Measurements from ENCODE around the gene CHURC1.

Gene CHURC1

DNA sequence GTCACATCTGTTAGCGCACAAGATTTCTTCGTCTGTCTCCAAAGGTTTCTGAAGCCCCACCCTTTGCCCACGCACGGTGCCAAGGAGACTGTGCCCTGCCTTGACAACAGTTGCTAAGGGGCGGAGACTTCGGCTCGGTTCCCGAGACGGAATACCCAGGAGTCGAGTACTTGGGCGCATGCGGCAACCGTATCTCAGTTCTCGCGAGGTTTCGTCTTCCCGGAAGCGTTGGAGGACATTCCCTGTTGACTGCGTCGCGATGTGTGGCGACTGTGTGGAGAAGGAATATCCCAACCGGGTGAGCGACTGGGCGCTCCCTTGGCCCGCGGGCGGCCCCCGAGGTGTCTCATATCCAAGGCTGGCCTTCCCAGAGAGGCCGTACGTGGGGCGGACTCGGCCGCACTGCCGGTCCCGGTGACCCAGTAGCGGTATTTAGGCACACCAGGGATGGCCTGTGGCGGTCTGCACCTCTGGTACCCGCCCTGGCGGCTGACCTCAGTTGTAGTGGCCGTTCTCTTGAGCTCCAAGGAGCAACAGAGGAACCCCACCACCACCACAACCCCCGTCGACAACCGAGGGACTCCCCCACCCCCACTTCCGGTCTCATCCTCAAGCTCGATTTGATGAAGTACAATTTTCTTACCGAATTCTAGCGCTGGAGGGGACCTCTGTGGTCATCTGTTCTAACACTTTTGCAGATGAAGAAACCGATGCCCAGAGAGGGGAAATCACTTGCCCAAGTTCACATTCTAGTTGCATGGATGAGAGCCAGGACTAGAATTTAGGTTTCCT lies at the start of gene CHURC1:
CHURC1 (plus strand) TSS at position 219 of the 792 bp plus-strand sequence; CDS start at position 260, 41 bp downstream.
- ATAC-seq: peak; percentile 98 to 99

DNA sequence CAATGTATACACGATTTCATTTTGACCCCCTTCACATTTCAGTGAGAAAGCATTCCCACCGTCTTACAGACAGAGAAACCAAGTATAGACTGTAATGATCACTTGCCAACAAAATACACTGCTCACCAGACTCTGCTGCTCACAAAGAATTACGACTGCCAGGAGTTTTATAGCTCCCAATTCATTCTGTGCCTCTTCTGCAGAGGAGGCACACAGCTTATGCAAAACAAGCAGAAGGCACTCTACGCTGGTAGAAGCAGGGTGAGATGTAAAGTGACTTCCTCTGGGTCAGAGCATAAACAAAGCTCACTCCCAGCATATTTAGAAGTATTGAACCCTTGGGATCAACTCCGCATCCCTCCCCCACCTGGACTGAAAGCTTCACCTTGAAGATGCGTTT lies 49.1 kb upstream of the CHURC1 start:
- no peak for ATAC-seq

DNA sequence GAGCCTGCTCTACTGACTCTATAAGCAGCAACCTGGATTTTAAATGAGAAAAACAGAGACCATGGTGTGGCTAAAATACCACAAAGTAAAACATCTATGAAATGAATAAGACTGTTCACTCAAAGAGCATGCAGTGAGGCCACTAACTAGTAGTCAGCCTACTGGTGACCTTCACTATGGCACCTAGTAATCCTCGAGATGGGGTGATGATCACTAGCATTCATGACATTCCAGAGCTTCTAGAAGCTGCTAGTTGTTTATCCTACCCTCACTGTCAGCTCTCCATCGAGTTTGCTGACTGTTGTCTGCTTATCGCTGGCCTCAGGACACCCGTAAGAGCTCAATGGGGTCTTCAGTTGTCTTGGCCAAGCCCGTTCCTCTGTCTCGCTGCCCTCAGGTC lies 48.3 kb upstream of the CHURC1 start:
- ATAC-seq: no peak

DNA sequence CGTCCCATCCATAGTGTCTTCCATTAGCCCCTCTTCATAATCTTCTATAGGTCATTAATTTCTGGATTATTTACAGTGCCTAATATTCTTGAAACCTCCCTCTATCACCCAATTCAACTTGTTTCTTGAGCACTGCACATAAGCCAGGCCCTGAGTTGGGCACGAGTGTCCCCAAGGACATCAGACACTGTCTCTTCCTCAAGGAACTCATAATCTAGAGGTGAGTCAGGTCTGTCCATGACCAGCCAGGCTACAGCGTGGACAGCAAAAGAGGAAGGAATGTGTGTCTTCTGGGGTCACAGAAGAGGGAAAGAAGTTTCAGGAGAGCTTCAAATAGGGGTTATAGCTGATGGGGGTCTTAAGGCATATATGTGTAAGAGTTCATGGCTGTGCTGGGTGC lies 47.1 kb upstream of the CHURC1 start:
- ATAC-seq: no peak

DNA sequence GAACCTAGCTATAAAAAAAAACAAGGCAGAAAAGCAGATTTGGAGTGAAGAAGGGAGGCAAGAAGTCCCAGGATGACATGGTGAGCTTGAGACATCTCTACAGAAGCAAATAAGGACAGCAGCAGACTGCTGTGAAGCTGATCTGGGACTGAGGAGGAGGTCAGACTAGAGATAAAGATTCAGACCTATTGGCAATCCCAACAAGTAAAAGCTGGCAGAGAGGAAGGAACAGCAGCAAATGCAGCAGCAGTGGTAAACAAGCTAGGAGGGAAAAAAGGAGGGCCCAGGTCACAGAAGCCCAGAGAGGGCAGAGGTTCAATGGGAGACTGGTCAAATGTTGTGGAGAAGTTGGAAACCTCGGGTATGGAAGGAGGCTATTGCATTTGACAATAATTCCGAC lies 45.9 kb upstream of the CHURC1 start:
- no peak for ATAC-seq

DNA sequence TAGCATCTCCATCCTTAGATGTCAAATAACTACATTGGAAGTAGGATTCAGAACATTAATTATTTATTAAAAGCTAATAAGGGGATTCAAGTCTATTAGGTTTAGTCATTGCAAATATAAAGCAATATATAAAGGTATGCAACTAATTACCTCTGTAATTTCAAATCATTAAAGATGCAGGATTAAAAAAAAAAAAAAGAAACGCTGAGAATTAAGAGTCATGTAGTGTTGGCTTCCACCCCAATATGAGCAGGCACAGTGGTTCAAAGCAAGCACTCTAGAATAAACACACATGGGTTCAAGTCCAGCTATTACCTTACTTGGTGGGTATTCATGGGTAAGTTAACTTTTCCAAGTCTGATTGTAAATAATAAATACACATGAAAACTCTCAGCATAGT lies 45.4 kb upstream of the CHURC1 start:
- ATAC-seq: no peak

DNA sequence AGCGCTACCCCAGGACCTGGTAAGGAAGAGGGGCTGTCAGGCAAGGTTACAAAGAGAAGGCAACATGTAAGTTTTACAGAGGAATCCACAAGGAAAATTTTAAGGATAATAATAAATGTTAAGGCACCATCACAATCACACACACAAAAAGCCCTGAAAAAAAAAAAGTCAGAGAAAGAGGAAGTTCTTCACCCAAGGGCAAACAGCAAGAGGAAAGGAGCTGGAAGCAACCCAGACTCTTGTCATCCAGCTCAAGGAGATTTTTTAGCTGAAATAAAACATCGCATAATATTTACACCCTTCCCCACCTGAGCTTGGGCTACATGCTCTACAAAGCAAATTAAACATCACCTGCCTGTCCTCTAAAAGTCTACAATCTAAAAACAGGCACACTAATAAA lies 44.1 kb upstream of the CHURC1 start:
- ATAC-seq: no peak

DNA sequence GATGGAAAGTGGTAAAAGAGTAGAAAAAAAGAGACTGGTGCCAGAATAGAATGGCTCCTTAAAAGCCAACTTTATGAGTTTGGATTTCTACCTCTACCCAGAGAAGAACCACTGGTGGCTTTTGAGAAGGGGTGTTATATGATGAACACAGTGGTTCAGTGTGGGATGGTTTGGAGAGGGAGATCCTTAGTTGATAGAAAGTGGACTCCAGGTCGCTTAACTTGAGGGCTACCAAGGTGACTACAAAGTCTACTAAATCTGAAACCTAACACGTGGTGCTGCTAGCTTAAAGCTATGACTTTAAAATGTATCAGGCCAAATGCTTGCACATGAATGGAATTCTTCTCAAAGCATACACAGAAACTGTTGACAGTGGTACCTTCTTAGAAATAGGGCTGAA lies 42.9 kb upstream of the CHURC1 start:
- peak in 1 of 2 donors; percentile 20 for ATAC-seq

DNA sequence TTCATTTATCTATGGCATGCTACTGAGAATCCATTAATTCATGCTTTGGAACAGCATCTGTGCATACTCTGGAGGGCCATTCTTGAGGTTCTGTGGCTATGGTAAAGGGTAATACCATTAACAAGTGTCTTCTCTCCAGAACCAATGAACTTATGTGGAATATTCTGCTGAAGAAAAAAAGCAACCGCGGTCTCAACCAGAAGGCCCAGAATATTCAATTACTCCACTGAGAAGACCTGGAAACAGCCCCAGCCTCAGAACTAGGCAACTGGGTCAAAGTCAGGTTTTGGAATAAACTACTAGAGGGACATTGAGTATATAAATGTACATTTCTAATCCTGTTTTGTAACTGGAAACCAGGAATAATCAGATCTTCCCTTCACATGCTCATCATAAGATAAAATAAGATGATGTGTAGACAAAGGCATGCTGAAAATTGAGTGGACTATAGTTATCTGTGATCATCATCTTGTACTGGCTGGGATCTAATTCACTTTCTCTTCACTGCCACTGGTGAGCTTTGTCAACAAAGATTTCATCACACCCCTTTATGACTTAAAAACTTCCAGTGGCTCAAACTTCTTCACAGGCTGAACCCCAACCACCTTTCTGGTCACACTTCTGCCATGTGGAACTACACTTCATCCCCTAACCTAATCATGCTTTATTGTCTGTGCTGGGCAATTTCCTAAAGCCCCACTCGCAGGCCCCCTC lies 40.6 kb upstream of the CHURC1 start:
- ATAC-seq: no peak

DNA sequence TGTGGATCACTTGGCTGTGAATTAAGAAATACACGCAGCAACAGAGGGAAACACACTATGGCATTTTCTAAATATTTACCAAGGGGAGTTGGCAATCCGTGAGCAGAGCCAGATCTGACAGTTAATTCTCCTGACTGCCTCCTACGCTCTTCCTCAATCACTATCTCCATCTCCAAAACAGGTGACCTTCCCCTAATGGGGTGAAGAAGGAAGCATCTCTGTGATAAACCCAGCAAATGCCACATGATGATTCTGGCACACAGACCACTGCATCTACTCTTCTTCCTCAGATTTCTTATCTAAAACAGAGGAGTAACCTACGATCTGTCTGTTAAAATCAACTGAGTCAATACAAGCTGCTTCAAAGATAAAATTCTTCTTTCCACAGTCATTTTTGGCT lies 38.9 kb upstream of the CHURC1 start:
- no peak for ATAC-seq

DNA sequence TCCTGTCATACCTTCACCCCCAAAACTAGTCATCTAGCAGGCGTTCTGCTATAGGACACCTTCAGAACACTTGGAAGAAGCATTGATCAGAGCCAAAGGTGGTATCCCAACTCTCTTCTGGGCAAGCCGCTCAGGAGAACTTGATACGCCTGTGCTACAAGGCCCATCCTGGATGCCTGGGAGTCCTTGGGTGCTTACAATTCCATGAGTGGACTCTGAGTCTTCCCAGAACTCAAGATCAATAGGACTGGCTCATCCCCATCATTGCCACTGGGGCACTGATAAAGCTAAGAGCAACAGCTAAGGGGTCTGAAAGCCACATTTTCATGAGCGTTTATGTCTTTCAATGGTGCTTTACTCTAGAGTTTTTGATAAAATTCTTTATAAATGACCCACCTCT lies 36.4 kb upstream of the CHURC1 start:
- no peak for ATAC-seq

DNA sequence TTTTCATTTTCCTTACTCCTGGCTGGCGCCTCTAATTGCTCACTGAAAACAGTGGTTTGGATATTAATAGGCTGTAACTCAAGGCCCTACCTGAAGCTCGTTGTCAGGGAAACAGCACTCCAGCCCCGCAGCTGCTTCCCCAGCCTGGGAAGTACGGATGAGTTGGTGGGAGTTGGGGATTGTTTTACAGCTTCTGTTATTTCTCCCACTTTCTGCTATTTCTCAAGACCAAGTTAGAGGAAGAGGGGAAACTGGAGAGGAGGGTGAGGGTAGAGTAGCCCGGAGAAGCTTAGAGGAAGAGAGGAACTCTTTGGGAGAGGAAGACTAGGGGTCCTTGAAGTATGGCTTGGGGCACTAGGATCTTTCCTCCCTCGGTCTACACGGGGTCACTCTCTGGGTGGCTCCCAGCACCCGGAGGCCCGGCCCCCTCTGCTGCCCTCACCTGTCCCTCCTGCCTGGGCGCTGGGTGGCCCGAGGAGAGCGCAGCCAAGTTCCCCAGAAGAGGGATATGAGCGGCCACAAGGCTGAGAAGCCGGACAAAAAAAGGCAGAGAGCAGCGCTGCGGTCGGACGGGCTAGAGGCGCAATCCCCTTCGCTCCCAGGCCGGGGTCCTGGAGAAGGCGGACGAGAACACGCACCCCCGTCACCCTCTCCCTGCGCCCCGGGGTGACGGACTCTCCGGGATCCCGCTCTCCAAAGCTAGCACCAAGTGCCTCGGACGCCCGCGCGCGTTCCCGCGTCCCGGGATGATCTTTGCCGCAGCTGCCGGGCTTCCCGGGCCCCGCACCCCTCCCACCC lies 35.2 kb upstream of the CHURC1 start:
- ATAC-seq: no peak

DNA sequence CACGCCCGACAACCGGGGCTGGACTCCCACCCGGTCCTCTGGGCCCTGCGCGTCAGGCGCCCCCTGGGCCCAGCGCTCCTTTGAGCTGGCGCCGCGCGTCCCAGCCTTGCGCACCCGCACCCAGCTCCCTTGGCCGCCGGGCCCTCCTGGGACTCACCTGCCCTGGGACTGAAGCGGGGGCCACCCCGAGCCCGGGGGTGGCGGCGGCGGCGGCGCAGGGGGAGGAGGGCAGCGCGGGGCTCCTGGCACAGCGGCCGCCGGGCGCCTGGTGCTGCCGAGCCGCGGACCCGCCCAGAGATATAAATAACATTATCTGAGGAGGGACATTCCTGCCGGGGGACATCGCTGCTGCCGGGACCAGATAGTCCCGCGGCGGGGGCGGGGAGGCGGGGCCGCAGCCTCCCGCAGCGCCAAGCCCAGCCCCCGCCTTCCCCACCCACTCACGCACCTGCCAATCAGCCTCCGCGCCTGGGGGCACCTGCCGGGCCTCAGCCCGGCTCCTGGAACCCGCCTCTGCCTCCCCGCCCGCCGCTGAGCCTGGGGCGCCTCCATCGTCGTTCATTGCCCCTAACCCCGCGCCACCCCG lies 34.5 kb upstream of the CHURC1 start, which contains the start of gene SPTB:
SPTB (minus strand) TSS at position 273 of the 586 bp plus-strand sequence. CDS start 56,813 bp downstream, outside the sequence.
- peak; percentile 71 to 80 for ATAC-seq

DNA sequence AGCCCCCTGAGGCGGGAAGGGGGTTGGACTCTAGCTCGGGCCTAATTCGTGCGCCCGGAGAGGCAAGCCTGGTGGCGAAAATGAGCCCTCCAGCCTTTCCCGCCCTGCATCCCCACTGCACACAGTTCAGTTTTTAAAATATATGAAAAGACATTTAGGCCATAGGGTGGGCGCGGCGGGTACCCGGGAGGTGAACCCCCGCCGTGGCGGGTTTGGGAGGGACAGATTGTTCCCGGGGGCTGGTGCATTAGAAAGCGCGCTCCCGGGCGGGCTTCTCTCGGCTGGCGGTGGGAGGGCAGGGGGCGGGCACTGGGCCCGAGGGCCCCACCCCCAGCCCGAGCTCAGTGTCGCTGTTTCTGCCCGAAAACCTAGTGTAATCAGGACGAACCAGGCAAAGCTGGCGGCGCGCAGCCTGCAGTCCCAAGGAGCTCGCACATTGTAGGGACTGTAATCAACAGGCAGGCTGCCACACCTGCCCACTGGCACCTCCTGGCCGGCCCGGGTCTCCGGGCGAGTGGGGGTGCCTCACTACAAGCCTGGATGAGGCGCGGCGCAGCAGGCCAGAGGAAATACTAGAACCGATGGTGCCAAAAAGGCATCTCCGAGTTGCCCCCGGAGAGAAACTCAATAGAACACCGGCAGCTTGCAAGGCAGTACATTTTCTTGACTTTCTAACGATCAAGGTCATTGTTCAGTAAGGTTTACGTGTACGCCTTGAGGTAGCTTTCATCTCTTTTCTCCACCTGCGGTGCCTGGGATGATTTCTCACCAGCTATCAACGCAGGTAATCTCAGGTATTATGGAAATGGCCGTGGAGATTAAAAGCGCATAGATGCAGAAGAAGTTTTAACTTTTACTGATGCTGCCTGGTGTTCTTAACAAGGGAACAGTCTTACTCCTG lies 33.8 kb upstream of the CHURC1 start:
- peak; percentile 79 to 82 for ATAC-seq

DNA sequence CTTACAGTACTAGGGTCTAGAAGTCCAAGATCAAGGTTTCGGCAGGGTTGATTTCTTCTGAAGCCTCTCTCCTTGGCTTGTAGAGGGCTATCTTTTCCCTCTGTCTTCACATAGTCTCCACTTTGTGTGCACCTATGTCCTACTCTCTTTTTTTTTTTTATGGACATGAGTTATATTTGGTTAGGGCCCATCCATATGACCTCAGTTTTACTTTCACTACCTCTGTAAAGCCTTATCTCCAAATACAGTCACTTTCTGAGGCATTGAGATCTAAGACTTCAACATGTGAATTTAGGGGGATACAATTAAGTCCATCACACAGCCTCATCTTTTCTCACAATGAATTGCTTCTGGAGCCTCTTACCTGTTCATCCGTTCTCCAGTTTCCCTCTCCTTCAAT lies 28.7 kb upstream of the CHURC1 start:
- ATAC-seq: no peak

DNA sequence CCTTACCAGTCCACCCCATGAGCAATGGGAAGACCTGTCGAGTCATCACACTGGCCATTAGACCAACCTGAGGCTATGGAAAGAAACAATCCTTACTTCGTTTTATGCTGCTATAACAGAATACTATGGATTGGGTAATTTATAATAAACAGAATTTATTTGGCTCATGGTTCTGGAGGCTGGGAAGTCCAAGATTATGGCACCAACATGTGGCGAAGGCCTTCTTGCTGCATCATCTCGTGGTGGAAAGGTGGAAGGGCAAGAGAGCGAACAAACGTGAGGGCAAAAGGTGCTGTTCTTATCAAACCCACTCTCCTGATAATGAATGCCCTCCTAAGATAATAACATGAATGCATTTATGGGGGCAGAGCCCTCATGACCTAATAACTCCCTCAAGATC lies 24.9 kb upstream of the CHURC1 start:
- no peak for ATAC-seq

DNA sequence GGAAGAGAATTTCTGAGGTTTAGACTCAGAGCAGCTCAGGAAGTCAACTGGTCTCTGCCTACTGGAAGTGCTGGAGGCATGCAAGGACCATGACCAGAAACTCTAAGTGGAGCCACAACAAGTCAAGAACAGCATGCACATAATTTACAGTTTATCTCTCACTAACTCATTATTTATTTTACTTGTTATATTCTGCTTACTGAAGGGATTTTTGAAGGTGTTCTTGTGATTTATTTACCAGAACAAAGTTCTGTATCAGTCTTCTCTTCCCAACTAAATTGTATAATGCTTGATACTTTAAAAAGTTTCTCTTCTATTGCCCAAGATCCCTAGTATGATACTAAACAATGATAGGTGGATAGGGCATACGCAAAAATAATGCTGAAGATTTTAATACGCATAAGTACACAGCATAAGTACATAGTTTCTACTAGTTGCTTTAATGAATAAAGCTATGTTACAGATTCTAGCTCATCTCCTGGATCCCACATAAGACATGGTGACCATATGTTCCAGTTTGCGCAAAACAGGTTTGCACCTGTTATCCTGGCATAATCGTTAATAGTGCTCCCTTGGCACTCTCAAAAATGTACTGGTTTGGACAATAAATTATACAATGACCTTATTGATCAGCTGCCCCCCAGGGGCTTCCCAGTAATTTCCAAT lies 22.9 kb upstream of the CHURC1 start:
- ATAC-seq: no peak

DNA sequence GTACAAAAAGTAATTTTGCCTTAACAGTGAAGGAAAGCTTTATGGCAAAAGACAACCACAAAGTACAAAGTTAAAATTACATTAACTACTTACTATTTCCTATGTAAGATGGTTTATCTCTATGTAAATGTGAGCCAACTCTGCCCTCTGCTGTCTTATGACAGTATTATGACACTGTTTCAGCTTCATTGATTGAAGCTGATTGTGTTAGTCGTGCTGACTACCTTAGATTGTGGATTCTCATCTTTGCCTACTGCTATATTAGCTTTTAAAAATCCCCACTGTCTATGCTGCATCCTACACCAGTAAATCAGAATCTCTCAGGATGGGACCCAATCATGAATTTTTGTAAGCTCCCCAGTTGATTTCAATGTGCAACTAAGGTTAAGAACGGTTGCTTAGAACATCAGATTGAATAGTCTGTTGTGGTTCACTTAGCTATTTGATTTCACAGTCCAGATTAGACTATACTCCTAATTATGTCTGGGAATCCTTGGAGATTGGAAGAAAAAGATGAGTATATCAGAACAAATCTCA lies 22.3 kb upstream of the CHURC1 start:
- ATAC-seq: peak; percentile 56 to 79

DNA sequence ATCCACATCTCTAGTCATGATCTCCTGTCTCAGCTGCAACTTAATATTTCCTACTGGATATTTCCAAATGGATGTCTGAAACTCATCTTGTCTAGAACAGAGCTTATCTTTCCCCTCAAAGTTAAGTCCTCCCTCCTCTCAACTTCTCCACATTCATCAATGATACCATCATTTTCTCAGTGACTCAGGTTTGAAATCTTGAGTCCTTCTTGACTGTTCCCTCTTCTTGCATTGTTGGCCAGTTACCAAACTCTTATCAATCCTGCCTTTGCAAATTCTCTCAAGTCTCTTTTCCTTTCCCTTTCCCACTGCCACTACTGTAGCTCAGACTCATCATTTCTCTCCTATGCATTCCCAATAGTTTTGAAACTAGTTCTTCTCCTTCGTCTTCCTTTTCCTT lies 14.3 kb upstream of the CHURC1 start:
- no peak for ATAC-seq

DNA sequence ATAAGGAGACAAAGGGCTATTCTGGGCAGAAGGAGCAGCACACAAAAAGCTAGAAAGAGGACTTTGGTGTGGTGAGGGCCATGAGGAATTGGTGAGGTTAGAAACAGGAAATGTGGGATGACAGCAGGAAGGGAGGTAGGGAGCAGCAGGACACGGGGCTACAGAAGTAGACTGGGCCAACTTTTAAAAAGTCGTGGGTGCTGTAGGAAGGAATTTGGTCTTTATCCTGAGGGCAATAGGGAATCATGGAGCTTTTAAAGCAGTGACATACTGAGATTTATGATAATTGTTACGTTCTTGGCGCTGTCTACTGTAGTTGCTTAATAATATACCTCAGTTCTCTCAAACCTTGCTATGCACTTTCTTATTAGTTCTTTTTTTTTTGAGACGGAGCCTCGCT lies 8.2 kb upstream of the CHURC1 start:
- ATAC-seq: no peak

All from activated CD4-positive, CD25-positive, alpha-beta regulatory T cell treated with anti-CD3 and anti-CD28 coated beads, Interleukin-2, amount 50 U/mL, for 24 hours (primary cell).